A673 (cell line): ENCODE data around the gene GATA6. TPM values are rescaled to one million over a fixed set of nuclear protein-coding genes. Genes with fewer than 3 reads are reported as not detected.

Experiments used
- BruUV-seq: library from RNA; stranded (reverse); fragments of 400-500 nt; replicated peaks from 2 replicates; lab custom pipeline; 2021; lab: Mats Ljungman, UMichigan
- CTCF ChIA-PET: fragments of 300-600 bp; sonication (Branson Sonifier 250); formaldehyde crosslinking; loops from one replicate; lab custom pipeline; 2022; ENCODE audit warnings: antibody characterized with exemption; lab: Charles Lee
- POLR2A ChIA-PET: fragments of 300-600 bp; sonication (Branson Sonifier 250); formaldehyde crosslinking; loops from one replicate; lab custom pipeline; 2022; ENCODE audit warnings: antibody characterized with exemption; ENCODE audit not compliant: low non-redundant PET; lab: Charles Lee
- DNase-seq: peaks from one replicate; pipeline ENCODE4 v3.0.0-alpha.2; 2015; ENCODE audit warnings: low spot score
- H3K27ac ChIP-seq: fragments of 200-600 bp; sonication (generic); 2 replicates; pipeline ENCODE4 v1.5.1; 2016; ENCODE audit warnings: mixed run types, low read depth, mild to moderate bottlenecking, mixed read lengths, antibody characterized with exemption, low read length; ENCODE audit not compliant: poor library complexity, severe bottlenecking
- H3K27me3 ChIP-seq: fragments of 200-600 bp; sonication (generic); replicated peaks from 2 replicates; pipeline ENCODE4 v1.6.1; 2017; ENCODE audit warnings: mixed run types, low read depth, mild to moderate bottlenecking, mixed read lengths, antibody characterized with exemption, low read length; ENCODE audit not compliant: insufficient read depth, poor library complexity
- H3K36me3 ChIP-seq: fragments of 200-600 bp; sonication (generic); 2 replicates; pipeline ENCODE4 v1.6.1; 2016; ENCODE audit warnings: mixed run types, mild to moderate bottlenecking, mixed read lengths, antibody characterized with exemption, low read length; ENCODE audit not compliant: insufficient read depth, poor library complexity, severe bottlenecking
- H3K4me1 ChIP-seq: fragments of 200-600 bp; sonication (generic); 2 replicates; pipeline ENCODE4 v1.6.1; 2017; ENCODE audit warnings: mixed run types, mild to moderate bottlenecking, mixed read lengths, antibody characterized with exemption, low read length; ENCODE audit not compliant: insufficient read depth, poor library complexity, severe bottlenecking
- H3K4me3 ChIP-seq: fragments of 200-600 bp; sonication (generic); 2 replicates; pipeline ENCODE4 v1.5.1; 2016; ENCODE audit warnings: low read depth, mixed run types, mild to moderate bottlenecking, mixed read lengths, low read length; ENCODE audit not compliant: poor library complexity, severe bottlenecking
- H3K9me3 ChIP-seq: fragments of 200-600 bp; sonication (generic); 2 replicates; pipeline ENCODE4 v1.6.1; 2016; ENCODE audit warnings: mixed run types, low read depth, mild to moderate bottlenecking, mixed read lengths, antibody characterized with exemption, low read length; ENCODE audit not compliant: poor library complexity, severe bottlenecking
- CTCF ChIP-seq: fragments of 300-800, 200-600 bp; sonication (generic); conservative IDR thresholded peaks from 2 replicates; pipeline ENCODE4 v1.5.1; 2017; ENCODE audit warnings: low read depth, mild to moderate bottlenecking, antibody characterized with exemption, low read length, moderate library complexity, mixed read lengths
- EZH2 ChIP-seq: fragments of 200-600 bp; sonication (generic); IDR thresholded peaks from 2 replicates; pipeline ENCODE4 v1.6.1; 2017; ENCODE audit warnings: borderline replicate concordance, low read depth, mild to moderate bottlenecking, mixed read lengths, antibody characterized with exemption, low read length; ENCODE audit not compliant: poor library complexity, severe bottlenecking
- intact Hi-C: fragments of 100-400 bp; cut with micrococcal nuclease; formaldehyde crosslinking; loops from one replicate; pipeline ENCODE4 v1.10.0; 2022; ENCODE audit not compliant: unreplicated experiment
- total RNA-seq: library from RNA; stranded (reverse); gene quantifications from 2 replicates; pipeline ENCODE4 v1.2.3, GENCODE V29; 2021

Gene GATA6
- total RNA-seq, 1 experiment from 2014 or later: 0.21 TPM

- TF ChIP-seq EZH2 (no peak), CTCF (no peak)
- Histone ChIP-seq H3K36me3 (no peaks in the 10 kb centered on the region), H3K4me3 (no peak overlapping the region), H3K4me1 (no peaks in the 10 kb centered on the region), H3K27ac (no peak overlapping the region), H3K9me3 (no peaks in the 10 kb centered on the region), H3K27me3 (peaks cover 47% of the 10 kb centered on the region)
- intact Hi-C loops: no loop called here
- CTCF ChIA-PET: no interaction called here
- POLR2A ChIA-PET: no interaction called here
- BruUV-seq: no TSS peak
- DNase-seq: no peak
Observed at GRCh38 chr18:22186484-22186971, 17.1 kb downstream of the GATA6 start.

- CTCF ChIA-PET: no interaction called here
- peaks cover 48% of the 10 kb centered on the region for H3K27me3 ChIP-seq
- no peaks in the 10 kb centered on the region for H3K36me3 ChIP-seq
- intact Hi-C loops: no loop called here
- TF ChIP-seq EZH2: no peak
- no peak for TF ChIP-seq CTCF
- H3K9me3 ChIP-seq: no peaks in the 10 kb centered on the region
- H3K27ac ChIP-seq: no peak overlapping the region
- DNase-seq: no peak
- no peaks in the 10 kb centered on the region for H3K4me1 ChIP-seq
- H3K4me3 ChIP-seq: no peak overlapping the region
- POLR2A ChIA-PET: no interaction called here
- BruUV-seq: no TSS peak
Observed at GRCh38 chr18:22188559-22189267, 19.3 kb downstream of the GATA6 start.

- H3K36me3 ChIP-seq: no peaks in the 10 kb centered on the region
- CTCF ChIA-PET: no interaction called here
- POLR2A ChIA-PET: no interaction called here
- TF ChIP-seq CTCF (no peak), EZH2 (no peak)
- H3K9me3 ChIP-seq: no peaks in the 10 kb centered on the region
- no peaks in the 10 kb centered on the region for H3K4me1 ChIP-seq
- intact Hi-C loops: no loop called here
- BruUV-seq: no TSS peak
- peaks cover 57% of the 10 kb centered on the region for H3K27me3 ChIP-seq
- DNase-seq: no peak
- no peak overlapping the region for H3K27ac ChIP-seq
- no peak overlapping the region for H3K4me3 ChIP-seq
Observed at GRCh38 chr18:22189449-22190166, 20.2 kb downstream of the GATA6 start.
